ENCODE measurements around the gene TFAM. TPM values are rescaled to one million over a fixed set of nuclear protein-coding genes. Genes with fewer than 3 reads are reported as not detected.
"Not testable (repeated sequence)": the region's sequence is repeated elsewhere in the genome, so short reads cannot be mapped to it uniquely, and the experiment has no call there.

TFAM gene
- total RNA-seq, 2 donors from 2014 or later = 33.9 to 40.2 TPM

- no peaks in the 10 kb centered on the region for H3K9me3 ChIP-seq (ENCODE audit: control insufficient read depth, low read length, poor library complexity, severe bottlenecking)
- no peaks in the 10 kb centered on the region for H3K27me3 Mint-ChIP-seq
- no peak overlapping the region for H3K4me3 Mint-ChIP-seq
- DNase-seq (no peak), ATAC-seq (no peak)
- H3K27ac Mint-ChIP-seq = no peak overlapping the region
- H3K4me1 Mint-ChIP-seq = no peaks in the 10 kb centered on the region
- H3K36me3 Mint-ChIP-seq (ENCODE audit: low read depth) = no peaks in the 10 kb centered on the region
Observed at GRCh38 chr10:58424176-58424575, 39.0 kb downstream of the TFAM start.

DNA sequence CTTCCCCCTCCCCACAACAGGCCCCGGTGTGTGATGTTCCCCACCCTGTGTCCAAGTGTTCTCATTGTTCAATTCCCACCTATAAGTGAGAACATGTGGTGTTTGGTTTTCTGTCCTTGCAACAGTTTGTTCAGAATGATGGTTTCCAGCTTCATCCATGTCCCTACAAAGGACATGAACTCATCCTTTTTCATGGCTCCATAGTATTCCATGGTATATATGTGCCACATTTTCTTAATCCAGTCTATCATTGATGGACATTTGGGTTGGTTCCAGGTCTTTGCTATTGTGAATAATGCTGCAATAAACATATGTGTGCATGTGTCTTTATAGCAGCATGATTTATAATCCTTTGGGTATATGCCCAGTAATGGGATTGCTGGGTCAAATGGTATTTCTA is 43.2 kb downstream of the TFAM start:
- not testable (repeated sequence) for DNase-seq; H3K4me3 Mint-ChIP-seq; H3K36me3 Mint-ChIP-seq (ENCODE audit: low read depth); ATAC-seq; H3K9me3 ChIP-seq (ENCODE audit: control insufficient read depth, low read length, poor library complexity, severe bottlenecking); H3K27ac Mint-ChIP-seq; H3K4me1 Mint-ChIP-seq
- H3K27me3 Mint-ChIP-seq = peaks cover 16% of the 10 kb centered on the region

DNA sequence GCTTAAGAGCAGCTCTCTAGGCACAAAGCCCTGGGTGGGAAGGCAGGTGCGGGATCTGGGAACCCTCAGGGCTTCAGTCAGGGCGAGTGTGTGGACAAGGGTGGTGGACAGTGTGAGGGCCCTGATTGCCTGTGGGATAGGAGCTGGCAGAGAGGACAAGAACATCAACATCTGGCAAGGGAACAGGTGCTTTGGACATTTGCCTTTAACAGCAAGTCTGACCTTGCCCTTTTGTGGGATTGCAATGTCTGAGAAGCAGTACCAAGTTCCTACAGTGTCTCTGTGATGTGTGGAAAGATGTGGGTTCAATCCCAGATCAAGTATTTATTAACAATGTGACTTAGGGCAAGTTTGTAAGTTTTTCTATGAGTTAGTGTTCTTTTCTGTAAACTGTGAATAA is 46.7 kb downstream of the TFAM start:
- ATAC-seq = no peak
- H3K4me3 Mint-ChIP-seq = no peak overlapping the region
- no peak for DNase-seq
- peaks cover 3% of the 10 kb centered on the region for H3K36me3 Mint-ChIP-seq (ENCODE audit: low read depth)
- H3K9me3 ChIP-seq (ENCODE audit: control insufficient read depth, low read length, poor library complexity, severe bottlenecking) = no peaks in the 10 kb centered on the region
- H3K27me3 Mint-ChIP-seq = peaks cover 26% of the 10 kb centered on the region
- H3K27ac Mint-ChIP-seq = no peak overlapping the region
- peaks cover 8% of the 10 kb centered on the region for H3K4me1 Mint-ChIP-seq

DNA sequence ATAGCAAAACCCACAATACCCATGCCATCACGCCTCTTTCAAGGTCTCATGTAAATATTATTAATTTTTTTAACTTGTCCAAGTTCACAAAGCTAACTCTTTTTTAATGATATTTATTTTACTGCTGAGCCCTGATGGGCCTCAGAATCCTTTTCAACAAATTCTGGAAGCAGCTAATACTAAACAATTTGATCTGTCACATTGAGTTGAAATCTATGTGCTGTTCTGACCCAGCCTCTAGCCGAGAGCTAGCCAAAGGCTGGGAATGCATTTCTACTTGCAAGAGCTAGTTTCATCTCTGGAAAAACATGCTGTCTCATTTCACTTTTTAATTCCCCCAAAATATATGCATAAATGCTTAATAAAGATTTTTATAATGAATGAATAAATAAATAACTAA is 47.9 kb downstream of the TFAM start:
- H3K4me3 Mint-ChIP-seq = no peak overlapping the region
- H3K9me3 ChIP-seq (ENCODE audit: control insufficient read depth, low read length, poor library complexity, severe bottlenecking) = no peaks in the 10 kb centered on the region
- peaks cover 3% of the 10 kb centered on the region for H3K36me3 Mint-ChIP-seq (ENCODE audit: low read depth)
- DNase-seq (no peak), ATAC-seq (no peak)
- no peak overlapping the region for H3K27ac Mint-ChIP-seq
- H3K27me3 Mint-ChIP-seq = peaks cover 26% of the 10 kb centered on the region
- peaks cover 8% of the 10 kb centered on the region for H3K4me1 Mint-ChIP-seq

GRCh38 chr10:58433571-58433970 is 48.4 kb downstream of the TFAM start:
- no peak for ATAC-seq
- H3K4me1 Mint-ChIP-seq = peaks cover 8% of the 10 kb centered on the region
- no peak for DNase-seq
- no peak overlapping the region for H3K27ac Mint-ChIP-seq
- no peak overlapping the region for H3K4me3 Mint-ChIP-seq
- peaks cover 3% of the 10 kb centered on the region for H3K36me3 Mint-ChIP-seq (ENCODE audit: low read depth)
- peaks cover 26% of the 10 kb centered on the region for H3K27me3 Mint-ChIP-seq
- H3K9me3 ChIP-seq (ENCODE audit: control insufficient read depth, low read length, poor library complexity, severe bottlenecking) = no peaks in the 10 kb centered on the region

- no peak overlapping the region for H3K27ac Mint-ChIP-seq
- no peak overlapping the region for H3K4me3 Mint-ChIP-seq
- DNase-seq (no peak), ATAC-seq (no peak)
- peaks cover 3% of the 10 kb centered on the region for H3K36me3 Mint-ChIP-seq (ENCODE audit: low read depth)
- H3K9me3 ChIP-seq (ENCODE audit: control insufficient read depth, low read length, poor library complexity, severe bottlenecking) = no peaks in the 10 kb centered on the region
- peaks cover 8% of the 10 kb centered on the region for H3K4me1 Mint-ChIP-seq
- peaks cover 23% of the 10 kb centered on the region for H3K27me3 Mint-ChIP-seq
Observed at GRCh38 chr10:58435297-58435985, 50.2 kb downstream of the TFAM start.

GRCh38 chr10:58436071-58436470 is 50.9 kb downstream of the TFAM start:
- Mint-ChIP-seq H3K36me3 (ENCODE audit: low read depth) (peaks cover 3% of the 10 kb centered on the region), H3K4me1 (peaks cover 8% of the 10 kb centered on the region), H3K4me3 (no peak overlapping the region), H3K27ac (no peak overlapping the region), H3K27me3 (peaks cover 18% of the 10 kb centered on the region)
- H3K9me3 ChIP-seq (ENCODE audit: control insufficient read depth, low read length, poor library complexity, severe bottlenecking) = no peaks in the 10 kb centered on the region
- no peak for ATAC-seq
- no peak for DNase-seq

- DNase-seq (no peak), ATAC-seq (no peak)
- peaks cover 8% of the 10 kb centered on the region for H3K4me1 Mint-ChIP-seq
- no peaks in the 10 kb centered on the region for H3K9me3 ChIP-seq (ENCODE audit: control insufficient read depth, low read length, poor library complexity, severe bottlenecking)
- peaks cover 3% of the 10 kb centered on the region for H3K36me3 Mint-ChIP-seq (ENCODE audit: low read depth)
- no peak overlapping the region for H3K4me3 Mint-ChIP-seq
- H3K27ac Mint-ChIP-seq = no peak overlapping the region
- H3K27me3 Mint-ChIP-seq = peaks cover 11% of the 10 kb centered on the region
Observed at GRCh38 chr10:58438340-58438871, 53.2 kb downstream of the TFAM start.

DNA sequence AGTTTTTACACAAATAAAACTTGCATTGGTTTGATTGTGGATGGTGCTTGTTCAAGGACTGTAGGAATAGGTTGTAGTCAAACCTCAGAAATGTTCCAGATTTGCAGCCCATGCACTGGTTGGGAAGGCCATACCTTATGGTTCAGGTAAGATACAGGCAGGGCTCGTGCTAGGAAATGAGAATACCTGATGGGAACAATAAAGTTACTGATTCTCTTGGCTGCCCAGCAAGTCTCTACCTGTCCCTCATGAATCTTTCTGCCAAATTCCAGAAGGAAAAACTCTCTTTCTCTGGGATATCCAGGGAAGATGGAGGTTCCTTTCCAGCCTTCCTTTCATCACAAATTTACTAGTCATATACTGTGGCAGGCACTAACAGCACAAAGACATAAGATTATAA is 53.8 kb downstream of the TFAM start:
- H3K27ac Mint-ChIP-seq = no peak overlapping the region
- peaks cover 5% of the 10 kb centered on the region for H3K27me3 Mint-ChIP-seq
- H3K4me1 Mint-ChIP-seq = peaks cover 8% of the 10 kb centered on the region
- no peaks in the 10 kb centered on the region for H3K36me3 Mint-ChIP-seq (ENCODE audit: low read depth)
- ATAC-seq (no peak), DNase-seq (no peak)
- H3K4me3 Mint-ChIP-seq = no peak overlapping the region
- no peaks in the 10 kb centered on the region for H3K9me3 ChIP-seq (ENCODE audit: control insufficient read depth, low read length, poor library complexity, severe bottlenecking)

DNA sequence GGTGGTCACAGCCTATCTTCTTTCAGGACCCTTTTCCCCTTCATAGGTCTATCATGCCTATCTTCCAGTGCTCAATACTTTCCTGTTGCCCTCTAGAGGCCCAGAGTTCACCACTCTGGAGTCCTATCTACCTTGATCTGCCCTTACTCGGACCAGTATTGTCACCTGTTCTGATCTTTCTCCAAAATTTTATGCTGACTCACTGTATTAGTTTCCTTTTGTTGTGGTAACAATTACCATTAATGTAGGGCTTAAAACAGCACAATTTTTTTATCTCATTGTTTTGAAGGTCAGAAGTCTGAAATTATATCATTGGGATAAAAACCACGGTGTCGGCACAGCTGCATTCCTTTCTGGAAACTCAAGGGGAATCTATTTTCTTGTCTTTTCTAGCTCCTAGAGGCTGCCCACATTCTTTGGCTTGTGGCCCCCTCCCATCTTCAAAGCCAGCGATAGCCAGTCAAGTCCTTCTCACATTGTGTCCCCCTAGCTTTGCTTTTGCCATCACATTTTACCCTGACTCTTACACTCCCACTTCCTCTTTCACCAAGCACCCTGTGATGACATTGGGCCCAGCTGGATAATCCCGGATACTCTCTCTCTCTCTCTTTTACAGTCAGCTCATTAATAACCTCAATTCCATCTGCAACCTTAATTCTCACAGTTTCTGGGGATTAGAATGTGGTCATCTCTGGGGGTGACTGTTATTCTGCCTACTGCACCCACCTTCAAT is 54.6 kb downstream of the TFAM start:
- no peak overlapping the region for H3K4me3 Mint-ChIP-seq
- H3K4me1 Mint-ChIP-seq = peaks cover 8% of the 10 kb centered on the region
- H3K36me3 Mint-ChIP-seq (ENCODE audit: low read depth) = no peaks in the 10 kb centered on the region
- no peaks in the 10 kb centered on the region for H3K27me3 Mint-ChIP-seq
- H3K9me3 ChIP-seq (ENCODE audit: control insufficient read depth, low read length, poor library complexity, severe bottlenecking) = no peaks in the 10 kb centered on the region
- ATAC-seq = no peak
- no peak overlapping the region for H3K27ac Mint-ChIP-seq
- no peak for DNase-seq

DNA sequence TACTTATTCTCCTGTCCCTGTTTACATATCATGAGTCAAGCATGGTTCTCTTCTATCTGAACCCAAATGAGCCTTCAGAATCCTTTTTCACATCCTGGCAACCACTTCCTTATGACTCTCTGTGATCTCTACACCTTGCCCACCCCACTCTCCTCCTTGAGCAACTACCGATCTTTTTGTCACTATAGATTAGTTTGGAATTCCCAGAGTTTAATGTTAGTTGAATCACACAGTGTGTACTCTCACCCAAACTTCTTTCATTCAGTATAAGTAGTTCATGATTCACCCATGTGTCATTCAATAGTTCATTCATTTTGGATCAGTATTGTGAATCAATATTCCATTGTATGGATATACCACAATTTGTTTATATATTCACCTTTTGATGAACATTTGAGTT is 55.3 kb downstream of the TFAM start:
- Mint-ChIP-seq H3K27me3 (no peaks in the 10 kb centered on the region), H3K27ac (no peak overlapping the region), H3K4me1 (peaks cover 4% of the 10 kb centered on the region), H3K4me3 (no peak overlapping the region), H3K36me3 (ENCODE audit: low read depth) (no peaks in the 10 kb centered on the region)
- no peak for ATAC-seq
- H3K9me3 ChIP-seq (ENCODE audit: control insufficient read depth, low read length, poor library complexity, severe bottlenecking) = no peaks in the 10 kb centered on the region
- DNase-seq = no peak

DNA sequence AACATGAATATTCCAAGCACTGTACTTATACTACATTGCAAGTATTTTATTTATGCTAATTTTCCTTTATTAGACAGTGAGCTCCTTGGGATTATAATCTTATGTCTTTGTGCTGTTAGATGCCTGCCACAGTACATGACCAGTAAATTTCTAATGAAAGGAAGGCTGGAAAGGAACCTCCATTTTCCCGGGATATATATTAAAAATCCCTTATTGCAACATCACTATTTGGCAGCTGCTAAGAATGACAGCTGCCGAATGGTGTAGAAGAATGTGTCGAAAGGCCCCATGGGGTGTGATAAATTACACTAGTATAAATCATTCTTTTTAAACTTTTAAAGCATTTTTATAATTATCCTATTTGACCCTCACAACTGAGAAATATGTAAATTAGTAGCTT is 59.1 kb downstream of the TFAM start:
- no peaks in the 10 kb centered on the region for H3K9me3 ChIP-seq (ENCODE audit: control insufficient read depth, low read length, poor library complexity, severe bottlenecking)
- no peak overlapping the region for H3K27ac Mint-ChIP-seq
- DNase-seq (no peak), ATAC-seq (no peak)
- peaks cover 7% of the 10 kb centered on the region for H3K27me3 Mint-ChIP-seq
- H3K36me3 Mint-ChIP-seq (ENCODE audit: low read depth) = peaks cover 2% of the 10 kb centered on the region
- no peak overlapping the region for H3K4me3 Mint-ChIP-seq
- H3K4me1 Mint-ChIP-seq = no peaks in the 10 kb centered on the region

DNA sequence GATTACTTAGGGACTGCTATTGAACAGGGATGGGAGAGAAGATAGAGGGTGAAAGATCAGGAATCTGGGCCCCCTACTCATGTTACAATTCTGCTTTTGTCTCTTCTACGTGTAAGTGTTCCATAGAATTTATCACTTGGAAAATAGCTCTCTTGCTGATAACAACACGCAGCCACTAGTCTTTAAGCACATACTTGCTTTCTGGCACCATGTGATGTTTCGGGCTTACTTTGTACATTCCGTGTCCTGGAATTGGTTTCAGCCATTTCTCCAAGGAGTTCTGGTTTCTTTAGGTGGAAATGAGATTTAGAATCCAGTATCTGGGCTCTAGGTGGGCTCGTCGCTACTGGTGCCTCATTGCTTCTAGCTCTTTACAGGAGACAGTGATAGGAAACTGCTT is 59.7 kb downstream of the TFAM start:
- ATAC-seq = no peak
- H3K4me1 Mint-ChIP-seq = no peaks in the 10 kb centered on the region
- H3K27ac Mint-ChIP-seq = no peak overlapping the region

More for the DNA sequence above, 59.7 kb downstream of the TFAM start:
- H3K36me3 Mint-ChIP-seq (ENCODE audit: low read depth) = peaks cover 2% of the 10 kb centered on the region
- no peaks in the 10 kb centered on the region for H3K9me3 ChIP-seq (ENCODE audit: control insufficient read depth, low read length, poor library complexity, severe bottlenecking)
- no peak overlapping the region for H3K4me3 Mint-ChIP-seq
- H3K27me3 Mint-ChIP-seq = peaks cover 9% of the 10 kb centered on the region
- no peak for DNase-seq
